K562 (cell line): Measurements from ENCODE around the gene UBN2. TPM values are rescaled to one million over a fixed set of nuclear protein-coding genes. Genes with fewer than 3 reads are reported as not detected.

Experiments used
- ATAC-seq: fragments of 200-7000 bp; cut with Tn5 transposase; 3 replicates; pipeline ENCODE4 v1.9.1; 2020; ENCODE audit warnings: moderate library complexity
- BruUV-seq: library from RNA; stranded (reverse); fragments of 400-500 nt; replicated peaks from 2 replicates; lab custom pipeline; 2021; lab: Mats Ljungman, UMichigan
- CTCF ChIA-PET: fragments of 300-600 bp; formaldehyde crosslinking; extraction: SDS; loops from one replicate; lab custom pipeline; 2021; ENCODE audit warnings: low intra/inter-chr PET ratio; lab: Yijun Ruan, JAX
- POLR2A ChIA-PET: fragments of 300-600, 350-650 bp; sonication (Branson Sonifier 250); formaldehyde crosslinking; extraction: SDS; loops from one replicate; lab custom pipeline; 2021; ENCODE audit warnings: antibody characterized with exemption, inconsistent platforms; lab: Yijun Ruan, JAX
- DNase-seq, 4 experiments: peaks; one replicate each; pipeline versions ENCODE4 v3.0.0 to v3.0.0-alpha.2; 2011 to 2018; ENCODE audit warnings: low spot score in 3 of 4, mixed read lengths in 3 of 4; ENCODE audit errors: extremely low read depth in 1 of 4
- FAIRE-seq: peaks from 2 replicates; lab custom pipeline; 2011; peaks lifted over from hg19 to GRCh38; lab: Jason Lieb, UNC
- H2AFZ ChIP-seq: 2 replicates; pipeline ENCODE4 v1.6.0; 2011; ENCODE audit warnings: low read depth, low read length, control low read depth, inconsistent platforms
- H3K27ac ChIP-seq: fragments of 200-600 bp; 3 replicates; pipeline ENCODE4 v1.8.0; 2011; ENCODE audit warnings: low read depth, mild to moderate bottlenecking, control low read depth, inconsistent platforms, low read length, moderate library complexity, mixed read lengths; ENCODE audit errors: extremely low read depth
- H3K27me3 ChIP-seq, 2 experiments: fragments of 300-600 bp in 1 of 2; 2 replicates in 1 of 2; 3 replicates in 1 of 2; pipeline versions ENCODE4 v1.6.0 to v1.8.0; 2011; ENCODE audit warnings: inconsistent platforms in 2 of 2, low read length in 2 of 2, mild to moderate bottlenecking in 1 of 2, mixed read lengths in 1 of 2, moderate library complexity in 1 of 2; ENCODE audit not compliant: control insufficient read depth in 2 of 2, insufficient read depth in 2 of 2
- H3K36me3 ChIP-seq: fragments of 300-600 bp; 3 replicates; pipeline ENCODE4 v1.8.0; 2011; ENCODE audit warnings: mild to moderate bottlenecking, low read length, inconsistent platforms; ENCODE audit not compliant: control insufficient read depth, insufficient read depth
- H3K4me1 ChIP-seq, 2 experiments: fragments of 200-600 bp in 1 of 2; replicated peaks in 1 of 2; 2 replicates in 1 of 2; 3 replicates in 1 of 2; pipeline versions ENCODE4 v1.5.1 to v1.8.0; 2011; ENCODE audit warnings: inconsistent platforms in 2 of 2, low read length in 2 of 2, mild to moderate bottlenecking in 1 of 2, mixed read lengths in 1 of 2, moderate library complexity in 1 of 2; ENCODE audit not compliant: control insufficient read depth in 2 of 2, insufficient read depth in 2 of 2
- H3K4me2 ChIP-seq: 2 replicates; pipeline ENCODE4 v1.6.1; 2011; ENCODE audit warnings: low read length, control low read depth, inconsistent platforms, mixed read lengths; ENCODE audit not compliant: insufficient read depth
- H3K4me3 ChIP-seq: fragments of 200-600 bp; sonication (generic), shearing (Covaris generic); 2 replicates; pipeline ENCODE4 v1.5.1; 2016; ENCODE audit warnings: control low read depth, inconsistent platforms
- H3K79me2 ChIP-seq: fragments of 200-600 bp; 3 replicates; pipeline ENCODE4 v1.8.0; 2011; ENCODE audit warnings: low read length, inconsistent platforms; ENCODE audit not compliant: control insufficient read depth, insufficient read depth
- H3K9ac ChIP-seq, 2 experiments: 2 replicates each; pipeline versions ENCODE4 v1.6.0 to v1.6.1; 2011; ENCODE audit warnings: low read depth in 2 of 2, low read length in 2 of 2, control low read depth in 1 of 2, inconsistent platforms in 1 of 2, mild to moderate bottlenecking in 1 of 2, mixed read lengths in 1 of 2; ENCODE audit not compliant: insufficient read depth in 1 of 2
- H3K9me1 ChIP-seq: one replicate; pipeline ENCODE4 v1.6.0; 2011; ENCODE audit warnings: inconsistent platforms, mild to moderate bottlenecking, low read length, moderate library complexity; ENCODE audit not compliant: control insufficient read depth, insufficient read depth
- H3K9me3 ChIP-seq: replicated peaks from 2 replicates; pipeline ENCODE4 v1.5.1; 2011; ENCODE audit warnings: low read depth, low read length, inconsistent platforms; ENCODE audit not compliant: control insufficient read depth, insufficient read depth
- H4K20me1 ChIP-seq: replicated peaks from 2 replicates; pipeline ENCODE4 v1.6.1; 2011; ENCODE audit warnings: low read length, inconsistent platforms, mixed read lengths; ENCODE audit not compliant: control insufficient read depth, insufficient read depth
- EGR1 ChIP-seq: fragments of 450-650 bp; conservative IDR thresholded peaks from 2 replicates; pipeline ENCODE4 v1.6.1; 2017; ENCODE audit warnings: mild to moderate bottlenecking
- ZNF785 ChIP-seq: fragments of 250-450 bp; sonication (Bioruptor Pico); IDR thresholded peaks from 2 replicates; pipeline ENCODE4 v1.4.0; 2020; ENCODE audit warnings: mild to moderate bottlenecking
- WGBS: fragments of 100-300 bp; shearing (Covaris generic); methylation state at CpG from one replicate; pipeline ENCODE4 v1.1.6; 2016; ENCODE audit warnings: low coverage, mixed read lengths; ENCODE audit not compliant: insufficient coverage; ENCODE audit errors: missing lambda C conversion rate; 5-methylcytosine and 5-hydroxymethylcytosine counted together
- in situ Hi-C: fragments of 300-500 bp; cut with MboI; formaldehyde crosslinking; loops from 4 replicates; pipeline ENCODE4 v1.15.0; 2018; ENCODE audit warnings: inconsistent platforms, mixed read lengths
- intact Hi-C: fragments of 100-400 bp; cut with micrococcal nuclease; formaldehyde crosslinking; loops from 2 replicates; pipeline ENCODE4 v1.14.2; 2022
- polyA plus RNA-seq, 8 experiments: library from polyadenylated mRNA; depleted of rRNA in 4 of 8; stranded (reverse) in 5 of 8; unstranded in 3 of 8; fragments of >200 nt; fragmentation: Nextera tagmentation in 2 of 8; fragmentation: Illumina TruSeq in 1 of 8; extraction: Ambion mirVana in 2 of 8; extraction: Trizol in 1 of 8; gene quantifications; 2 replicates each; pipeline versions ENCODE4 v1.2.1 to v1.2.3, GENCODE V29; 2011 to 2014; ENCODE audit warnings: inconsistent platforms in 1 of 8, missing spikeins in 1 of 8
- total RNA-seq, 7 experiments: library from RNA; depleted of rRNA in 6 of 7; stranded (reverse); fragments of >200 nt in 6 of 7; fragmentation: Illumina TruSeq in 2 of 7; extraction: Trizol in 2 of 7; gene quantifications; 2 replicates each; pipeline versions ENCODE4 v1.2.1 to v1.2.3, GENCODE V29; 2011 to 2021; ENCODE audit warnings: low replicate concordance in 1 of 7
- TF ChIP-seq, protein P1 (sequence below): sonication (generic); IDR thresholded peaks from 2 replicates; pipeline ENCODE4 v1.6.1; 2016
- TF ChIP-seq, protein P2 (sequence below), 2 experiments: fragments of 450-650 bp in 1 of 2; sonication (generic) in 1 of 2; formaldehyde crosslinking in 1 of 2; IDR thresholded peaks; 2 replicates each; pipeline versions ENCODE4 v1.7.1 to v1.9.0; 2016 to 2022; ENCODE audit warnings: inconsistent platforms in 1 of 2, mild to moderate bottlenecking in 1 of 2, missing genetic modification reagents in 1 of 2

Gene UBN2
- total and polyA plus RNA-seq, 9 of the 15 experiments (the other 6 are each of a cell fraction or from before 2014, with no cell fraction given), result 1.2 to 19.5 (median 9.9) TPM

DNA sequence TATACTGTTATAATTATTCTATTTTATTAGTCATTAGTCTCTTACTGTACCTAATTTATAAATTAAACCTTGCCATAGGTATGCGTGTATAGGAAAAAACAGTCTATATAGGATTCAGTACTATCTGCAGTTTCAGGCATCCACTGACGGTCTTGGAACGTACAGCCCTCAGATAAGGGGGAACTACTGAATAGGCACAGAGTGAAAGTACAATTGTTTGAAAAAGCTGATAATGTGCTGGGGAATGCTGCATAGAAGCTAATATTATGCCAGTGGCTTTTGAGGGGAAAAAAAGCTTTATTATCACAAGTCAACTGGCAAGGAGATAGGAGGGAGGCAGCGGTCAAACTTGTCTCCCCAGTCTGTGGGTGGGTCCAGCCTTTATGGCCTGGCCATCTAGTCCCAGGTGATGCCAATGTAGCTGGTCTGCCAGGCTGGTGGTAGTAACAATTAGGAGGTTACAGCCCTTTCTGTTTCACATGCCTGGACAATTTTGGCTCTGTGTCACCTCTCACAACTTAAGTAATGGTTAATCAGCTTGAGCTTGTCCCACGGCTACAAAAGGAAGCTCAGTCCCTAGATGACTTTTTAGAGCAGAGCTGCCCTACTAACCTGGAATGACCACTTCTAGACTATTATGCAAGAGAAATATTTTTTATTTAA, 101.8 kb downstream of the UBN2 start:
- intact Hi-C loops (no loop called here), in situ Hi-C loops (no loop called here)
- 29% methylated on average over 5 of the region's 5 CpGs for WGBS
- Histone ChIP-seq H3K9me3 (no peaks in the 10 kb centered on the region), H2AFZ (peak overlapping the region; percentile 78), H3K4me3 (no peak overlapping the region), H3K27ac (no peak overlapping the region), H3K79me2 (no peaks in the 10 kb centered on the region), H4K20me1 (no peaks in the 10 kb centered on the region), H3K4me1 (peaks cover 0 to 9% of the 10 kb centered on the region in 2 experiments; a peak in 4 of 5 replicates), H3K27me3 (no peaks in the 10 kb centered on the region), H3K9ac (no peak overlapping the region), H3K9me1 (no peaks in the 10 kb centered on the region), H3K4me2 (peak overlapping the region; percentile 23; the same call in 1 of the 2 replicates), H3K36me3 (no peaks in the 10 kb centered on the region)
- DNase-seq (peak in 1 of 4 experiments; percentile 18), FAIRE-seq (no peak), ATAC-seq (peak; percentile 29)
- ChIA-PET POLR2A (interaction anchor here (0.6 to 0.9 kb wide), 4 partner anchors 13 to 178 kb away, joined by 3 to 6 read pairs (median 4); no protein-coding TSS in a partner anchor), CTCF (no interaction called here)
- TF ChIP-seq, protein P1, sequence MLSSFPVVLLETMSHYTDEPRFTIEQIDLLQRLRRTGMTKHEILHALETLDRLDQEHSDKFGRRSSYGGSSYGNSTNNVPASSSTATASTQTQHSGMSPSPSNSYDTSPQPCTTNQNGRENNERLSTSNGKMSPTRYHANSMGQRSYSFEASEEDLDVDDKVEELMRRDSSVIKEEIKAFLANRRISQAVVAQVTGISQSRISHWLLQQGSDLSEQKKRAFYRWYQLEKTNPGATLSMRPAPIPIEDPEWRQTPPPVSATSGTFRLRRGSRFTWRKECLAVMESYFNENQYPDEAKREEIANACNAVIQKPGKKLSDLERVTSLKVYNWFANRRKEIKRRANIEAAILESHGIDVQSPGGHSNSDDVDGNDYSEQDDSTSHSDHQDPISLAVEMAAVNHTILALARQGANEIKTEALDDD, result no peak
- TF ChIP-seq EGR1 (no peak), ZNF785 (CRISPR knock-in tag) (no peak)
- TF ChIP-seq, protein P2, sequence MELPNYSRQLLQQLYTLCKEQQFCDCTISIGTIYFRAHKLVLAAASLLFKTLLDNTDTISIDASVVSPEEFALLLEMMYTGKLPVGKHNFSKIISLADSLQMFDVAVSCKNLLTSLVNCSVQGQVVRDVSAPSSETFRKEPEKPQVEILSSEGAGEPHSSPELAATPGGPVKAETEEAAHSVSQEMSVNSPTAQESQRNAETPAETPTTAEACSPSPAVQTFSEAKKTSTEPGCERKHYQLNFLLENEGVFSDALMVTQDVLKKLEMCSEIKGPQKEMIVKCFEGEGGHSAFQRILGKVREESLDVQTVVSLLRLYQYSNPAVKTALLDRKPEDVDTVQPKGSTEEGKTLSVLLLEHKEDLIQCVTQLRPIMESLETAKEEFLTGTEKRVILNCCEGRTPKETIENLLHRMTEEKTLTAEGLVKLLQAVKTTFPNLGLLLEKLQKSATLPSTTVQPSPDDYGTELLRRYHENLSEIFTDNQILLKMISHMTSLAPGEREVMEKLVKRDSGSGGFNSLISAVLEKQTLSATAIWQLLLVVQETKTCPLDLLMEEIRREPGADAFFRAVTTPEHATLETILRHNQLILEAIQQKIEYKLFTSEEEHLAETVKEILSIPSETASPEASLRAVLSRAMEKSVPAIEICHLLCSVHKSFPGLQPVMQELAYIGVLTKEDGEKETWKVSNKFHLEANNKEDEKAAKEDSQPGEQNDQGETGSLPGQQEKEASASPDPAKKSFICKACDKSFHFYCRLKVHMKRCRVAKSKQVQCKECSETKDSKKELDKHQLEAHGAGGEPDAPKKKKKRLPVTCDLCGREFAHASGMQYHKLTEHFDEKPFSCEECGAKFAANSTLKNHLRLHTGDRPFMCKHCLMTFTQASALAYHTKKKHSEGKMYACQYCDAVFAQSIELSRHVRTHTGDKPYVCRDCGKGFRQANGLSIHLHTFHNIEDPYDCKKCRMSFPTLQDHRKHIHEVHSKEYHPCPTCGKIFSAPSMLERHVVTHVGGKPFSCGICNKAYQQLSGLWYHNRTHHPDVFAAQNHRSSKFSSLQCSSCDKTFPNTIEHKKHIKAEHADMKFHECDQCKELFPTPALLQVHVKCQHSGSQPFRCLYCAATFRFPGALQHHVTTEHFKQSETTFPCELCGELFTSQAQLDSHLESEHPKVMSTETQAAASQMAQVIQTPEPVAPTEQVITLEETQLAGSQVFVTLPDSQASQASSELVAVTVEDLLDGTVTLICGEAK (IDR thresholded peaks at IDR 0.05), result 0 out of 2 replicates have a peak, but pooled peaks have one; percentile 19
- TF ChIP-seq, protein P2 (CRISPR knock-in tag; IDR thresholded peaks at IDR 0.05), result no peak
- no TSS peak for BruUV-seq
